Endothelial cell of umbilical vein (primary cell): ENCODE measurements around the gene ITFG1. TPM values are rescaled to one million over a fixed set of nuclear protein-coding genes. Genes with fewer than 3 reads are reported as not detected.

Experiments used
- BruUV-seq: library from RNA; stranded (reverse); fragments of 400-500 nt; replicated peaks from 2 replicates; lab custom pipeline; 2021; lab: Mats Ljungman, UMichigan
- CTCF ChIA-PET: fragments of 300-600, 350-600 bp; sonication (Branson Sonifier 250); formaldehyde crosslinking; loops from one replicate; lab custom pipeline; 2021; ENCODE audit warnings: antibody characterized with exemption, inconsistent platforms; lab: Charles Lee
- POLR2A ChIA-PET: fragments of 300-600, 350-600 bp; sonication (Branson Sonifier 250); formaldehyde crosslinking; loops from one replicate; lab custom pipeline; 2021; ENCODE audit warnings: antibody characterized with exemption, inconsistent platforms; lab: Charles Lee
- DNase-seq: peaks from one replicate; pipeline ENCODE4 v3.0.0-alpha.2; 2011; ENCODE audit warnings: low read depth, low spot score
- FAIRE-seq: peaks from 2 replicates; lab custom pipeline; 2011; peaks lifted over from hg19 to GRCh38; lab: Jason Lieb, UNC
- H2AFZ ChIP-seq: 2 replicates; pipeline ENCODE4 v1.6.0; 2012; ENCODE audit warnings: low read depth, low read length, control low read depth, inconsistent platforms
- H3K27ac ChIP-seq: 2 replicates; pipeline ENCODE4 v1.5.1; 2011; ENCODE audit warnings: low read depth, mild to moderate bottlenecking, control low read depth, low read length, moderate library complexity; ENCODE audit not compliant: insufficient read depth
- H3K27me3 ChIP-seq, 2 experiments: 2 replicates each; pipeline versions ENCODE4 v1.6.0 to v1.6.1; 2011; ENCODE audit warnings: low read length in 2 of 2, mixed read lengths in 1 of 2; ENCODE audit not compliant: control insufficient read depth in 2 of 2, insufficient read depth in 2 of 2
- H3K36me3 ChIP-seq, 2 experiments: 2 replicates in 1 of 2; 3 replicates in 1 of 2; pipeline ENCODE4 v1.5.1; 2011; ENCODE audit warnings: low read length in 2 of 2, mild to moderate bottlenecking in 1 of 2, moderate library complexity in 1 of 2; ENCODE audit not compliant: control insufficient read depth in 2 of 2, insufficient read depth in 2 of 2; ENCODE audit errors: extremely low read depth in 1 of 2
- H3K4me1 ChIP-seq: 3 replicates; pipeline ENCODE4 v1.5.1; 2011; ENCODE audit warnings: mild to moderate bottlenecking, low read length; ENCODE audit not compliant: control insufficient read depth, insufficient read depth; ENCODE audit errors: extremely low read depth
- H3K4me2 ChIP-seq: 2 replicates; pipeline ENCODE4 v1.6.1; 2011; ENCODE audit warnings: low read length, control low read depth, mixed read lengths; ENCODE audit not compliant: insufficient read depth
- H3K4me3 ChIP-seq, 3 experiments: fragments of 200-600 bp in 1 of 3; sonication (generic), shearing (Covaris generic) in 1 of 3; replicated peaks in 1 of 3; 2 replicates each; pipeline ENCODE4 v1.5.1; 2011 to 2016; ENCODE audit warnings: control low read depth in 3 of 3, low read length in 3 of 3, mild to moderate bottlenecking in 2 of 3, inconsistent platforms in 1 of 3, low read depth in 1 of 3, moderate library complexity in 1 of 3; ENCODE audit not compliant: insufficient read depth in 1 of 3
- H3K79me2 ChIP-seq: 2 replicates; pipeline ENCODE4 v1.6.0; 2012; ENCODE audit warnings: low read length, inconsistent platforms; ENCODE audit not compliant: control insufficient read depth, insufficient read depth
- H3K9ac ChIP-seq: replicated peaks from 2 replicates; pipeline ENCODE3; 2011; ENCODE audit warnings: low read length, control low read depth; ENCODE audit not compliant: insufficient read depth; ENCODE audit errors: extremely low read depth
- H3K9me1 ChIP-seq: replicated peaks from 3 replicates; pipeline ENCODE4 v1.6.0; 2011; ENCODE audit warnings: mild to moderate bottlenecking, low read length; ENCODE audit not compliant: control insufficient read depth, insufficient read depth; ENCODE audit errors: extremely low read depth
- H3K9me3 ChIP-seq: replicated peaks from 2 replicates; pipeline ENCODE4 v1.5.1; 2012; ENCODE audit warnings: low read length, inconsistent platforms; ENCODE audit not compliant: control insufficient read depth, insufficient read depth
- H4K20me1 ChIP-seq: replicated peaks from 2 replicates; pipeline ENCODE3; 2011; ENCODE audit warnings: mild to moderate bottlenecking, low read length; ENCODE audit not compliant: control insufficient read depth, insufficient read depth; ENCODE audit errors: extremely low read depth
- CTCF ChIP-seq, 2 donors: IDR thresholded peaks; 1 replicate in 1 of 2; 2 replicates in 1 of 2; pipeline ENCODE4 v1.5.1; 2011; ENCODE audit warnings: low read length in 2 of 2, mild to moderate bottlenecking in 2 of 2, moderate library complexity in 2 of 2, control low read depth in 1 of 2, inconsistent platforms in 1 of 2, low read depth in 1 of 2; ENCODE audit not compliant: insufficient read depth in 1 of 2; ENCODE audit errors: extremely low read depth in 1 of 2
- EZH2 ChIP-seq: IDR thresholded peaks from 2 replicates; pipeline ENCODE4 v1.6.1; 2012; ENCODE audit warnings: borderline replicate concordance, low read depth, mild to moderate bottlenecking, moderate library complexity, low read length, inconsistent platforms; ENCODE audit not compliant: severe bottlenecking
- FOS ChIP-seq: IDR thresholded peaks from 2 replicates; pipeline ENCODE4 v1.6.1; 2011; ENCODE audit warnings: mild to moderate bottlenecking, low read length, moderate library complexity, borderline replicate concordance; ENCODE audit not compliant: insufficient read depth
- GATA2 ChIP-seq: IDR thresholded peaks from 2 replicates; pipeline ENCODE4 v1.7.0; 2011; ENCODE audit warnings: low read depth, mild to moderate bottlenecking, moderate library complexity, mixed read lengths, low read length; ENCODE audit not compliant: insufficient read length, insufficient read depth
- JUN ChIP-seq: IDR thresholded peaks from 2 replicates; pipeline ENCODE4 v1.6.1; 2011; ENCODE audit warnings: borderline replicate concordance, low read depth; ENCODE audit not compliant: insufficient read length, insufficient read depth
- MAX ChIP-seq: IDR thresholded peaks from 2 replicates; pipeline ENCODE4 v1.6.1; 2011; ENCODE audit not compliant: insufficient read depth, insufficient read length
- MYC ChIP-seq: IDR thresholded peaks from one replicate; pipeline ENCODE4 v1.6.1; 2011; ENCODE audit warnings: mild to moderate bottlenecking, low read depth, low read length
- POLR2A ChIP-seq: IDR thresholded peaks from 2 replicates; pipeline ENCODE4 v1.6.1; 2012; ENCODE audit warnings: low read depth, mild to moderate bottlenecking, control low read depth, low read length
- POLR2AphosphoS5 ChIP-seq: IDR thresholded peaks from 2 replicates; pipeline ENCODE4 v1.6.1; 2012; ENCODE audit warnings: low read depth, mild to moderate bottlenecking, control low read depth, low read length, moderate library complexity; ENCODE audit not compliant: insufficient read depth
- dilution Hi-C: fragments of 300-500 bp; cut with MboI; formaldehyde crosslinking; loops from one replicate; pipeline ENCODE4 v1.15.0; 2019; ENCODE audit warnings: low sequenced_read_pairs; ENCODE audit not compliant: extremely low pct_ligation_motif_present
- intact Hi-C: fragments of 100-400 bp; cut with micrococcal nuclease; formaldehyde crosslinking; loops from one replicate; pipeline ENCODE4 v1.10.0; 2022
- polyA plus RNA-seq, 4 experiments: library from polyadenylated mRNA; depleted of rRNA in 3 of 4; stranded (reverse) in 3 of 4; unstranded in 1 of 4; fragments of >200 nt; gene quantifications; 2 replicates each; pipeline versions ENCODE4 v1.2.1 to v1.2.3, GENCODE V29; 2011 to 2012; ENCODE audit warnings: missing spikeins in 1 of 4
- total RNA-seq: library from RNA; stranded (reverse); gene quantifications from 2 replicates; pipeline ENCODE4 v1.2.3, GENCODE V29; 2021

Gene ITFG1
- total and polyA plus RNA-seq, 2 donors (not counting 3 experiments of a cell fraction or from before 2014, with no cell fraction given) = 32.1 to 44.2 TPM

GRCh38 chr16:47470211-47470610 lies 9.3 kb upstream of the ITFG1 start:
- no peaks in the 10 kb centered on the region for H3K27me3 ChIP-seq
- no peak overlapping the region for H3K4me2 ChIP-seq
- dilution Hi-C loops (no loop called here), intact Hi-C loops (no loop called here)
- no peak overlapping the region for H3K27ac ChIP-seq
- H3K4me1 ChIP-seq = no peaks in the 10 kb centered on the region
- peaks cover 19% of the 10 kb centered on the region for H3K79me2 ChIP-seq
- TF ChIP-seq CTCF (IDR thresholded peaks at IDR 0.05; ENCODE audit: extremely low read depth in 1 of 2, insufficient read depth in 1 of 2, low read depth in 1 of 2, low read length in 2 of 2) (no peak), GATA2 (no peak), FOS (no peak), MAX (no peak), EZH2 (no peak), POLR2AphosphoS5 (no peak), JUN (no peak), MYC (no peak), POLR2A (no peak)
- H2AFZ ChIP-seq = no peak overlapping the region
- no peaks in the 10 kb centered on the region for H4K20me1 ChIP-seq
- DNase-seq = no peak
- H3K9me1 ChIP-seq = no peaks in the 10 kb centered on the region
- no peak for FAIRE-seq
- BruUV-seq = no TSS peak
- H3K4me3 ChIP-seq = no peak overlapping the region
- H3K36me3 ChIP-seq = no peaks in the 10 kb centered on the region
- POLR2A ChIA-PET = no interaction called here
- no peaks in the 10 kb centered on the region for H3K9me3 ChIP-seq
- H3K9ac ChIP-seq = no peak overlapping the region
- CTCF ChIA-PET = interaction anchor here (0.8 kb wide), 1 partner anchor 9 kb away, joined by 3 read pairs; the partner anchor contains the start of genes ITFG1 and PHKB
